ENCODE measurements around the gene FBXL15. TPM values are rescaled to one million over a fixed set of nuclear protein-coding genes. Genes with fewer than 3 reads are reported as not detected.

Gene FBXL15
- total and polyA plus RNA-seq, 9 of the 15 experiments (the other 6 are each of a cell fraction or from before 2014, with no cell fraction given), result 0.08 to 25.9 (median 3.5) TPM

DNA sequence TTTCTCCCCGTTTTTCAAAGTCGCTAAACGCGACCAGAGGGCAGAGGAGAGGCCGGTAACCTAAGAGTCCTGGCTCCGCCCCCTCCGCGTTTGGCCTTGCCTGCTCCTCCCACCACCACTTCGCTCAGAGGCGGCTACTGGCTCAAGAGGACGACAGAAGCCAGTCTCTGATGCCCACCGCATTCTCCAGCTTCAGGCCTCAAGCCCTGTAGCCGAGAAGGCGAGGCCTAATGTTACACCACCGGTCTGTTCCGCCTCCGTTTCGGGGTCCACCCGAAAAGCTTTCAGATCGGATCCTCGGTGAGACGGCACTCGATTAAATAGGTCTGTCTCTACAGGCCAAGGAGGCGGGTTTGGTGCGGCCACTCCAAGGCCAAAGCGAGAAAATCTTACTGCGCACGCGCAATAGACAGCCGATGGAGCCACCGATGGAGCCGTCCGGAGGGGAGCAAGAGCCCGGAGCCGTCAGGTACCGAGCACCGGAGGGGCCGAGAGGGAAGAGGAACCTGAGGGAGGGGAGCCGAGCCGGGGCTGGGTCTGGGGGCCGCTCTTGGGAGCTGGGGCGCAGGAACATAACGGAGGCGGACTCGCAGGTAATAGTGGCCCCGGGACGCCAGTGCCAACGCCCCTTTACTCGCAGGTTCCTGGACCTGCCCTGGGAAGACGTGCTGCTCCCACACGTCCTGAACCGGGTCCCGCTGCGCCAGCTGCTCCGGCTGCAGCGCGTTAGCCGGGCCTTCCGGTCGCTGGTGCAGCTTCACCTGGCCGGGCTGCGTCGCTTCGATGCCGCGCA, at the start of gene FBXL15 (continued):
- TF ChIP-seq, protein P1, sequence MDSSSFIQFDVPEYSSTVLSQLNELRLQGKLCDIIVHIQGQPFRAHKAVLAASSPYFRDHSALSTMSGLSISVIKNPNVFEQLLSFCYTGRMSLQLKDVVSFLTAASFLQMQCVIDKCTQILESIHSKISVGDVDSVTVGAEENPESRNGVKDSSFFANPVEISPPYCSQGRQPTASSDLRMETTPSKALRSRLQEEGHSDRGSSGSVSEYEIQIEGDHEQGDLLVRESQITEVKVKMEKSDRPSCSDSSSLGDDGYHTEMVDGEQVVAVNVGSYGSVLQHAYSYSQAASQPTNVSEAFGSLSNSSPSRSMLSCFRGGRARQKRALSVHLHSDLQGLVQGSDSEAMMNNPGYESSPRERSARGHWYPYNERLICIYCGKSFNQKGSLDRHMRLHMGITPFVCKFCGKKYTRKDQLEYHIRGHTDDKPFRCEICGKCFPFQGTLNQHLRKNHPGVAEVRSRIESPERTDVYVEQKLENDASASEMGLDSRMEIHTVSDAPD (CRISPR knock-in tag; IDR thresholded peaks at IDR 0.05), result no peak
- TF ChIP-seq, protein P2, sequence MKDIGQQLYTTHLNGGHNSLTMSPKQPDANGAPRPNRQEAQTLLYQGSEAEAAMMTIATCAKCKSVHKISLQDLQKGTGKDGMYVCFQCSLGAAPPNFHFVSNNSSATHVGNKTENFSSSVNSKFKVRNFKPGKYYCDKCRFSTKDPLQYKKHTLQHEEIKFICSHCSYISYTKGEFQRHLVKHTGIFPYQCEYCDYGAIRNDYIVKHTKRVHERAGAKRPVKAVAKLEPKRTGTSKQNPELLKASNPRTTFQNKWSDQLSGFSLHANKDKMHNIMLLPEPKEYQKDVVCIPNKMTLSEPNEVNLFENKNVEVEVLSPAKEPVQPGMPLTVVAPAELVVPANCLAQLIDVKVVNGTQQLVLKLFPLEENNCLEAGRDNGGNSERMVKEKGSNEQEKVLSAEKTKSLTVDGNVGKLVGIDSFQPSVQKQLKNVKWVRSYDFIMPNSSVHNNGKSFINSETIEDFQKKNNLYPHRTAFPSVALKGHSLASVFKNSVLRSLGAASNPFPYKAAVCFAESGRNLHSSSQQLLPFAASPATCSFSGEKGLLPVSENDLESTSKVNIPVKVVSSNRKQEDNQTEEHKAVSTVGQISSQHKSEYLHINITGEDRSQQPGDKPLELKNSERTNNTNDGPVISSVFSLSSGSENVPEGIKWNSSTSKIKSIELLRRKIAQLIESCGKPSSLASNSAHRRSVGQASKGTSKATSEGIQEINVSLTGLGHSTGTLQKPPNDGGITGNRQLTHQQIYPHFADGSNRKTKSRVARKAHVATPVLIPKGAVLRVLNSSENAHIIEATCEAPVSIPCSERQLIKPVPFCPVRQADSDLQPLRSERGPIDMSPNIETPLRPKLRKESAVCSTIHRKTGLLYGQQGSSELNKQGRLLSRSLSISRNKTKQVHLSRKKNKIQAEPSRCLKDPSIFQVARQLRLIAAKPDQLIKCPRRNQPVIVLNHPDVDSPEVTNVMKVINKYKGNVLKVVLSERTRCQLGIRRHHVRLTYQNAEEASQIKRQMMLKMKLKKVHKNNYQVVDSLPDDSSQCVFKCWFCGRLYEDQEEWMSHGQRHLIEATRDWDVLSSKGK (CRISPR knock-in tag; IDR thresholded peaks at IDR 0.05), result no peak
- TF ChIP-seq HLTF (IDR thresholded peaks at IDR 0.05) (peak; percentile 80; the same call in 1 of the 2 replicates), DDX20 (tag; IDR thresholded peaks at IDR 0.05; ENCODE audit: low read depth) (no peak), BACH1 (tag; IDR thresholded peaks at IDR 0.05) (no peak), EGR1 (conservative IDR thresholded peaks at IDR 0.05) (0 out of 2 replicates have a peak, but pooled peaks have one; percentile 11), ZNF592 (IDR thresholded peaks at IDR 0.05) (no peak), HDAC6 (IDR thresholded peaks at IDR 0.05; ENCODE audit: low read depth, low read length) (no peak), MXD1 (CRISPR knock-in tag; IDR thresholded peaks at IDR 0.05; ENCODE audit: borderline replicate concordance, poor library complexity, severe bottlenecking) (no peak), GABPB2 (CRISPR knock-in tag; conservative IDR thresholded peaks at IDR 0.05) (no peak), MLX (CRISPR knock-in tag; conservative IDR thresholded peaks at IDR 0.05) (no peak), ZBTB8A (IDR thresholded peaks at IDR 0.05; ENCODE audit: partially characterized antibody) (no peak), MED1 (CRISPR knock-in tag; IDR thresholded peaks at IDR 0.05; ENCODE audit: borderline replicate concordance) (no peak)
